Mesodermal cell (in vitro differentiated cells): ENCODE measurements around the gene KCTD12.
A peak's percentile ranks its signal among the peaks of the same experiment; 100 is the strongest.
"Not testable (repeated sequence)": the region's sequence is repeated elsewhere in the genome, so short reads cannot be mapped to it uniquely, and the experiment has no call there.

Source experiments
- H3K27ac ChIP-seq: 2 replicates; pipeline ENCODE4 v1.7.0; 2013; ENCODE audit warnings: mild to moderate bottlenecking, low read depth, low read length, moderate library complexity; ENCODE audit not compliant: severe bottlenecking
- H3K36me3 ChIP-seq: 2 replicates; pipeline ENCODE4 v1.7.1; 2013; ENCODE audit warnings: mild to moderate bottlenecking, low read length, moderate library complexity; ENCODE audit not compliant: control insufficient read depth, insufficient read depth
- H3K4me1 ChIP-seq: one replicate; pipeline ENCODE4 v1.7.1; 2013; ENCODE audit warnings: mild to moderate bottlenecking, low read length; ENCODE audit not compliant: insufficient read depth, control insufficient read depth, poor library complexity, severe bottlenecking
- H3K4me3 ChIP-seq: 2 replicates; pipeline ENCODE4 v1.7.0; 2013; ENCODE audit warnings: low read length, control low read depth, mild to moderate bottlenecking; ENCODE audit not compliant: insufficient read depth, poor library complexity, severe bottlenecking; ENCODE audit errors: extremely low read depth
- H3K9me3 ChIP-seq: 2 replicates; pipeline ENCODE4 v1.7.1; 2013; ENCODE audit warnings: mild to moderate bottlenecking, low read length, moderate library complexity; ENCODE audit not compliant: control insufficient read depth
- WGBS, 2 experiments: methylation state at CpG; one replicate each; pipeline ENCODE4 v1.1.5; 2013; ENCODE audit warnings: missing lambda C conversion rate in 2 of 2; ENCODE audit not compliant: insufficient coverage in 2 of 2; 5-methylcytosine and 5-hydroxymethylcytosine counted together

The KCTD12 gene

DNA sequence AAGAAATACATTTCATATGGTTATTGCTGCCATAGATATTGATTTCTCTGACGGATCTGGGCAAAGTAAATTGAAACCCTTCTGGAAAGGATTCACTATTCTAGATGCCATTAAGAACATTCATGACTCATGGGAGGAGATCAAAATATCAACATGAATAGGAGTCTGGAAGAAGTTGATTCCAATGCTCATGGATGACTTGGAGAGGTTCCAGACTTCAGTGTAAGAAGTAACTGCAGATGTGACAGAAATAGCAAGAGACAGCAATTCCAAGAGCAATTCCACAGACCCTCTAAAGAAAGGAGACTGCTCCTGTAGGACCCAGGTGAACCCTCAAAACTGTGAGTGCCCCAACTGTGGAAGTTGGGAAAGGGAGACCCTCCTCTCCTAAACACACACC, 30.9 kb upstream of the KCTD12 start:
- Histone ChIP-seq H3K4me3 (no peak overlapping the region), H3K9me3 (no peaks in the 10 kb centered on the region), H3K27ac (peak overlapping the region; percentile 78), H3K36me3 (no peaks in the 10 kb centered on the region), H3K4me1 (peaks cover 13% of the 10 kb centered on the region)
- WGBS, 2 experiments, result no CpG with 5 or more reads among the region's 1 CpG

DNA sequence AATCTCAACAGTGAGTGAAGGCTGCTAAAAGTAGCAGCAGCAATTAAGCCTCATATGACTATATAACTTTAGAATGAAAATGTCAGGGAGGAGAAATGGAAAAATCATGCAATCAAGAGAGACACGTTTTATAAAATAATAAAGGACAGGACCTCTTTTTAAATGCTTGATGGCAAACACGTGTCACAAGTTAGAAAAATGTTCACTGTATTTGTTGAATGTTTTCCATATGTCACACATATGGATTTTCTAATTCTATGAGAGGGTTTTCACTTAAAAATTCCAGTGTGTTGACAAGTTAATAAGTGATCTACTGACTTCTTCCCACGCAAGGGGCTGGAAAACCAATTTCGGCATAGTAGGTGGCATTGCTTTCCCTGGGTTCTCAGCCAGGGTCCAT, 27.7 kb upstream of the KCTD12 start:
- WGBS, 2 experiments, result 80 to 86% methylated on average over 1 to 2 of the region's 4 CpGs
- no peaks in the 10 kb centered on the region for H3K9me3 ChIP-seq
- peaks cover 13% of the 10 kb centered on the region for H3K4me1 ChIP-seq
- H3K27ac ChIP-seq, result no peak overlapping the region
- no peak overlapping the region for H3K4me3 ChIP-seq
- H3K36me3 ChIP-seq, result no peaks in the 10 kb centered on the region

DNA sequence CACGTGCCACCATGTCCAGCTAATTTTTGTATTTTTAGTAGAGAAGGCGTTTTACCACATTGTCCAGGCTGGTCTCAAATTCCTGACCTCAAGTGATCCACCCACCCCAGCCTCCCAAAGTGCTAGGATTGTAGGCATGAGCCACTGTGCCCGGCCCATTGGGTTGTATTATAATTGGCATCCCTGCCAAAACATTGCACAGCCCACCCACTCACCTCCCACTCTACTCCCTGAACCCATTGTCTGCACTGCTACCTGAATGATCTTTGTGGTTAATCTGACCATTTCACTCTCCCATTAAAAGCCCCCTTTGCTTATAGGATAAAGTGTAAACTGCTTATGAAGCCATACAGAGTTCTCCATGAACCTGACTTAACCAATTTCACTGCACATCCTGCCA, 26.3 kb upstream of the KCTD12 start:
- H3K4me3 ChIP-seq, result no peak overlapping the region
- H3K9me3 ChIP-seq, result no peaks in the 10 kb centered on the region
- no peak overlapping the region for H3K27ac ChIP-seq
- WGBS, 2 experiments, result 80 to 87% methylated on average over 1 to 3 of the region's 3 CpGs
- peaks cover 4% of the 10 kb centered on the region for H3K4me1 ChIP-seq
- no peaks in the 10 kb centered on the region for H3K36me3 ChIP-seq

DNA sequence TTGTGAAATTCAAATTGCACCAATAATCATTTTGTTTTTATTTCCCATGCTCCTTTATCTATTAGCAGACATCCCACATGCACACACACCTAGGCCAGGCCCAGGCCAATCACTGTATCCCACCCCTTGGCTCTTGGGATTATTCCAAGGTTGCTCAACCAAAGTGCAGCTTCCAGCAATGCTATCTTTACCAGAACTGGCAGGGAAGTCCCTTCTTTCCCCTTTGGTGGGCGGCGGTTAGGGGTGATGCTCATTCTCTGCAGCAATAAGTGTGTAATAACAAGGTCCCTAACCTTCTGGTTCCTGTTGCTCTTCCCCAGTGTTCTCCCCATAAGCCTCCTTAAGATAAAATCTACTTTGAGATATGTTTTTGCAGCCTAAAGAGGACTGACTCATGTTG, 18.3 kb upstream of the KCTD12 start:
- Histone ChIP-seq H3K4me3 (no peak overlapping the region), H3K36me3 (no peaks in the 10 kb centered on the region), H3K4me1 (no peaks in the 10 kb centered on the region), H3K27ac (no peak overlapping the region), H3K9me3 (peaks cover 1% of the 10 kb centered on the region)
- no CpG with 5 or more reads among the region's 2 CpGs for WGBS, 2 experiments

DNA sequence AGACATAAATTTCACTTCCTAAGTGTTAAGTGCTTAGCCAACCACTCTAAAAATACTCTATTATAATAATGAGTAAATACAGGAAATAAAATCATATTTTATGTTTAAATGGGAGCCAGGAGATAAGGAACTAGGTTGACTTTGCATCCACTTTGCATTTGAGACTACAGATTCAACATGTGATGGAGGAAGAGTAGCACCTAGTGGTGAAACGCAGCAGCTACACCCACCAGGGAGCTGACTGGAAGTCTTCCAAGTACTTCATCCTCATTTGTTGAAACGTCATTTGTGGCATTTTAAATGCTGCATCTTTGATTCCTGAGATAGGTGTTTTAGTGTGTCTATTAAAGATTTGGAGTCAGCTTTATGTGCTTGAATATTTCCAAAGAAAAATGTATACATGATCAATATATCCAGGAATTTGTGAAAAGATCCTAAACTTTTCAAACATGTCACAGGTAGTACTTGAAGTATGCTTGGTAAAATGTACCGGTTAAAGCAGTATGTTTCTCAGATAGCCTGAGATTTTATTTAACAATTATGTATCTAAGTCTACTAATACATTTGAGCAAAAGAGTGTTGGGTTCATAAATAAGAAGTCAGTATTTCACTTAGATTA, 17.4 kb upstream of the KCTD12 start:
- Histone ChIP-seq H3K36me3 (no peaks in the 10 kb centered on the region), H3K27ac (no peak overlapping the region), H3K4me3 (no peak overlapping the region), H3K9me3 (peaks cover 6% of the 10 kb centered on the region), H3K4me1 (no peaks in the 10 kb centered on the region)
- 0% methylated on average over 1 of the region's 3 CpGs; no CpG with 5 or more reads in 1 of the 2 experiments for WGBS, 2 experiments

DNA sequence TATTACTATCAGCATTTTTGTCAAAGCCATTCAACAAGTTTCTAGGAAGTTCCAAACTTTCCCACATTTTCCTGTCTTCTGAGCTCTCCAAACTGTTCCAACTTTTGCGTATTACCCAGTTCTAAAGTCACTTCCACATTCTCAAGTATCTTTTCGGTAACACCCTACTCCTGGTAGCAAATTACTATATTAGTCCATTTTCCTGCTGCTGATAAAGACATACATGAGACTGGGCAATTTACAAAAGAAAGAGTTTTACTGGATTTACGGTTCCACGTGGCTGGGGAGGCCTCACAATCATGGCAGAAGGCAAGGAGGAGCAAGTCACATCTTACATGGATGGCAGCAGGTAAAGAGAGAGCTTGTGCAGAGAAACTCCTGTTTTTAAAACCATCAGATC, 12.9 kb upstream of the KCTD12 start:
- not testable (repeated sequence) for H3K4me1 ChIP-seq, H3K27ac ChIP-seq, H3K36me3 ChIP-seq, H3K4me3 ChIP-seq
- H3K9me3 ChIP-seq, result peaks cover 16% of the 10 kb centered on the region
- WGBS, 2 experiments, result 78 to 80% methylated on average over 4 of the region's 4 CpGs

DNA sequence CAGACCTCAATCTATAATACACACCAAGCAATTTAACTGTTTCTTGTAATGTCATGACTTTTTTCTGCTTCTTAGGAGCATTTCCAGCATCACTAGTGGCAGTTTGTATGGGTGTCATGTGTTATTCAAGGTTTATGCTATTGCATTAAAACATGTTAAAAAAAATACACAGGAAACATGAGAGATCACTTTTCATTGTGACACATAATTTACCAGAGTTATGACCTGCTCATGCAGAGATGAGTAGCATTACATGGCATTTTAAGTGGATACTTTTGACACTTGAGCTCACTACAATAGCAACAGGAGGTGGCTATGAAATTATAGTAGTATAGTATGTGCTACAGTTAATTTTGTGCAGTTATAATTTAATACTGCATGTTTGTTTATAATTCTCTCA, 11.0 kb upstream of the KCTD12 start:
- not testable (repeated sequence) for H3K4me3 ChIP-seq, H3K4me1 ChIP-seq, H3K36me3 ChIP-seq

DNA sequence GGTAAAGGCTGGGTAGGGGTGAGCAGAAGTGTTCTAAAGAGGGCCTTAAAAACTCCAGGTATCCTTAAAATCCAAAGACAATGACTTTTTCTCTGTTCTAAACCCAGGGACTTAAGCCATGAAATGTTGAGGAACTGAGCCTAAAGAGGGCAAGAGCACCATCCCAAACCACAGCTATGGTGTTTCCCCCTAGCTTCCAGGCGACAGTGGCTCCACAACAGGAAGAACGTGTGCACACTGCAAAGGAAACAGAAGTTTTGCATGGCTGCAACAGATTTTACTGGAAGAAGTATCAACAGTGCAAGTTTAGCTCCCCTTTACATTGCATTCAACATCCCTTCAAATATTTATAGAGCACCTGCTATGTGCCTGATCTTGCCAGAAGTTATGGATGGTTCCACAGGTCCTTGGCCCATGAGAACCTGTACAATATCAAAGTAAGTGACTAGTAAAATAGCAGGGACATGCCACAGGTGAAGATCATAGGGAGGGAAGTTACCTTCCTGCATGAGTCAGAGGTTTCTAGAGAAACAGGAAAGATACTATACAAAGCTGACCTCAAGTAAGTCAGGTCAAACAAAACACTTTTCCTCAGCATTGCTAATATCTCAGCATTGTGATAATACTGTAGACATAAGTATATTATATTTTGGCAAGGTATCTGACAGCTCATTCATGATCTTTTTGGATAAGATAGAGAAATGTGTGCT, 8.4 kb upstream of the KCTD12 start:
- Histone ChIP-seq H3K4me1 (peaks cover 5% of the 10 kb centered on the region), H3K27ac (no peak overlapping the region), H3K9me3 (peaks cover 15% of the 10 kb centered on the region), H3K36me3 (no peaks in the 10 kb centered on the region), H3K4me3 (no peak overlapping the region)
- 57 to 69% methylated on average over 2 of the region's 2 CpGs for WGBS, 2 experiments

More for the DNA sequence above, 11.0 kb upstream of the KCTD12 start:
- not testable (repeated sequence) for H3K27ac ChIP-seq
- H3K9me3 ChIP-seq, result peaks cover 16% of the 10 kb centered on the region

DNA sequence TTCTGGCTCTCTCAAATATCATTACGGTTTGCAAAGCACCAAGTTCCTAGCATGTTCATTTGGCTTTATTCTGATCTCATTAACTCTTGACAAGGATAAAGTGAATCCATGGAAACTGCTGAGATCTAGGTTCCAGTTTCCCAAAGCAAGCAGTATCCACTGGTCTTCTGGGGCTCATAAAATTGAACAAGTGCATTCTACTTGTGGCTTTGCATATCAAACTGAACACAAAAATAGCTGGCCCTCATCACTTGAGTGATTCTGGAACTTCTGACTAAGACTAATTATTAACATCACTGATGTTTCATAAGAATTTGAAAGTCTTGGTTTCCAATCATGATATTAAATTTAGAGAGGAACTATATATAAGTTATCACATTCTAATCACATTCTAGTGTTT, 6.3 kb upstream of the KCTD12 start:
- no peak overlapping the region for H3K27ac ChIP-seq
- H3K36me3 ChIP-seq, result no peaks in the 10 kb centered on the region
- H3K9me3 ChIP-seq, result no peaks in the 10 kb centered on the region
- H3K4me1 ChIP-seq, result peaks cover 5% of the 10 kb centered on the region
- H3K4me3 ChIP-seq, result no peak overlapping the region
- WGBS, 2 experiments, result 100% methylated on average over 1 of the region's 1 CpG; no CpG with 5 or more reads in 1 of the 2 experiments

DNA sequence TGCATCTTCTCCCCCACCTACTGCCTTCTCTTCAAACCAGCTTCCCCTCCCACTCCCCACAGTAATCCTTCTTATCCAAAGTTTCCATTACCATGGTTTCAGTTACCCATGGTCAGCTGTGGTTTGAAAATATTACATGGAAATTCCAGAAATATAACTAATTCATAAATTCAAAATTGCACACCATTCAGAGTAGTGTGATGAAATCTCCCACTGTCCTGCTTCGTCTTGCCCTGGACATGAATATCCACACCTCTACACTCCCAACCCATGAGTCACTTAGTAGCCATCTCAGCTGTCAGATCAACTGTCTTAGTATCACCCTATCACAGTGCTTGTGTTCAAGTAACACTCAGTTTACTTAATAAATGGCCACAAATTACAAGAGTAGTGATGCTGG, 3.8 kb upstream of the KCTD12 start:
- Histone ChIP-seq H3K36me3 (no peaks in the 10 kb centered on the region), H3K27ac (no peak overlapping the region), H3K4me3 (no peak overlapping the region), H3K4me1 (peaks cover 5% of the 10 kb centered on the region), H3K9me3 (no peaks in the 10 kb centered on the region)
- WGBS, 2 experiments, result 56 to 82% methylated on average over 1 of the region's 1 CpG

DNA sequence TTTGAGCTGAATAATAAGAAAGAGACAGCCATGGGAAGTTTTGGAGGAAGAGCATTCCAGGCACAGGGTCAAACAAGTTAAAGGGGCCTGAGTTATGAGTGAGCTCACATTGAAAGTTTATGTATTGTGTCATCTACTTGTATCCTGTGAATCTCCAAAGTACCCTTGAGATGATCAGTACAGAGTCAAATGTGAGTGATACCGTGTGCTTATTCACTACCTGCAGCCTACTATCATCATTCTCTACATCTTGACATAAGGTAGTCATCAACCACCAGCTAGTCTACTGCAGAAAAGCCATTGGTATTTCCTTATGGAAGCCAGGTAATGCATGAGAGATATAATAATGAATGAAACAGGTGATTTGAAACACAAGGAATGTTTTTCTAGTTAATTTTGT, 3.0 kb upstream of the KCTD12 start:
- no peaks in the 10 kb centered on the region for H3K9me3 ChIP-seq
- H3K27ac ChIP-seq, result no peak overlapping the region
- no peak overlapping the region for H3K4me3 ChIP-seq
- peaks cover 5% of the 10 kb centered on the region for H3K4me1 ChIP-seq
- H3K36me3 ChIP-seq, result no peaks in the 10 kb centered on the region
- no CpG with 5 or more reads among the region's 1 CpG for WGBS, 2 experiments
